ENCODE measurements around the gene MAST2. TPM values are rescaled to one million over a fixed set of nuclear protein-coding genes. Genes with fewer than 3 reads are reported as not detected.
"Not testable (repeated sequence)": the region's sequence is repeated elsewhere in the genome, so short reads cannot be mapped to it uniquely, and the experiment has no call there.

Gene MAST2
- total and polyA plus RNA-seq, 2 donors = 40.0 to 53.0 TPM

DNA sequence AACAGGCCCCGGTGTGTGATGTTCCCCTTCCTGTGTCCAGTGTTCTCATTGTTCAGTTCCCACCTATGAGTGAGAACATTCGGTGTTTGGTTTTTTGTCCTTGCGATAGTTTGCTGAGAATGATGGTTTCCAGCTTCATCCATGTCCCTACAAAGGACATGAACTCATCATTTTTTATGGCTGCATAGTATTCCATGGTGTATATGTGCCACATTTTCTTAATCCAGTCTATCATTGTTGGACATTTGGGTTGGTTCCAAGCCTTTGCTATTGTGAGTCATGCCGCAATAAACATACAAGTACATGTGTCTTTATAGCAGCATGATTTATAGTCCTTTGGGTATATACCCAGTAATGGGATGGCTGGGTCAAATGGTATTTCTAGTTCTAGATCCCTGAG, 158.5 kb downstream of the MAST2 start:
- DNase-seq (ENCODE audit: extremely low spot score); H3K27ac ChIP-seq (ENCODE audit: low read depth); H3K36me3 ChIP-seq (ENCODE audit: insufficient read depth); H3K4me3 ChIP-seq (ENCODE audit: low read depth, low read length); H3K4me1 ChIP-seq (ENCODE audit: insufficient read depth): not testable (repeated sequence)
- WGBS = 97% methylated on average over 4 of the region's 4 CpGs

DNA sequence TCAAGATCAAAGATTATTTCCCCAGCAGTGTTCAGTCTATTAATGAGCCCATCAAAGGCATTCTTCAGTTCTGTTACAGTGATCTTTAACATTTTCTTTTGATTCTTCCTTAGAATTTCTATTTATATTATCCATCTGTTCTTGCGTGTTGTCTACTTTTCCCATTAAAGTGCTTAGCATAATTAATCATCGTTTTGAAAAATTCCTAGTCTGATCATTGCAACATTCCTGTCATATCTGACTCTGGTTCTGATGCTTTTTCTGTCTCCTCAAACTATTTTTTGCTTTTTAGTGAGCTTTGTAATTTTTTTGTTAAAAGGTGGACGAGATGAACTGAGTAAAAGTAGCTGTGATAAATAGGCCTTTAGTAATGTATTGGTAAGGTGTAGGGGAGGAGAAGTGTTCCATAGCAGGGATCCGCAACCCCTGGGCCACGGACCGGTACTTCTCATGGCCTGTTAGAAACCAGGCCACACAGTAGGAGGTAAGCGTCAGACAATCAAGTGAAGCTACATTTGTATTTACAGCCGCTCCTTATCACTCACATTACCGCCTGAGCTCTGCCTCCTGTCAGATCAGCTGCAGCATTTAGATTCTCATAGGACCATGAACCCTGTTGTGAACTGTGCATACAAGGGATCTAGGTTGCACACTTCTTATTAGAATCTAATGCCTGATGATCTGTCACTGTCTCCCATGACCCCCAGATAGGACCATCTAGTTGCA, 165.7 kb downstream of the MAST2 start:
- H3K27ac ChIP-seq (ENCODE audit: low read depth) = no peak overlapping the region
- WGBS = 79% methylated on average over 9 of the region's 9 CpGs

GRCh38 chr1:45969866-45970265, 166.5 kb downstream of the MAST2 start:
- Histone ChIP-seq H3K27ac (ENCODE audit: low read depth) (no peak overlapping the region), H3K4me3 (ENCODE audit: low read depth, low read length) (no peak overlapping the region), H3K36me3 (ENCODE audit: insufficient read depth) (no peaks in the 10 kb centered on the region), H3K4me1 (ENCODE audit: insufficient read depth) (no peaks in the 10 kb centered on the region)
- 61% methylated on average over 3 of the region's 3 CpGs for WGBS
- DNase-seq (ENCODE audit: extremely low spot score) = no peak

More for the DNA sequence above, 165.7 kb downstream of the MAST2 start:
- no peak for DNase-seq (ENCODE audit: extremely low spot score)
- Histone ChIP-seq H3K4me3 (ENCODE audit: low read depth, low read length) (no peak overlapping the region), H3K36me3 (ENCODE audit: insufficient read depth) (no peaks in the 10 kb centered on the region), H3K4me1 (ENCODE audit: insufficient read depth) (no peaks in the 10 kb centered on the region)

GRCh38 chr1:45971335-45971734, 167.9 kb downstream of the MAST2 start:
- DNase-seq (ENCODE audit: extremely low spot score) = no peak
- 98% methylated on average over 3 of the region's 3 CpGs for WGBS
- no peak overlapping the region for H3K27ac ChIP-seq (ENCODE audit: low read depth)
- H3K4me1 ChIP-seq (ENCODE audit: insufficient read depth) = no peaks in the 10 kb centered on the region
- no peaks in the 10 kb centered on the region for H3K36me3 ChIP-seq (ENCODE audit: insufficient read depth)
- H3K4me3 ChIP-seq (ENCODE audit: low read depth, low read length) = no peak overlapping the region

DNA sequence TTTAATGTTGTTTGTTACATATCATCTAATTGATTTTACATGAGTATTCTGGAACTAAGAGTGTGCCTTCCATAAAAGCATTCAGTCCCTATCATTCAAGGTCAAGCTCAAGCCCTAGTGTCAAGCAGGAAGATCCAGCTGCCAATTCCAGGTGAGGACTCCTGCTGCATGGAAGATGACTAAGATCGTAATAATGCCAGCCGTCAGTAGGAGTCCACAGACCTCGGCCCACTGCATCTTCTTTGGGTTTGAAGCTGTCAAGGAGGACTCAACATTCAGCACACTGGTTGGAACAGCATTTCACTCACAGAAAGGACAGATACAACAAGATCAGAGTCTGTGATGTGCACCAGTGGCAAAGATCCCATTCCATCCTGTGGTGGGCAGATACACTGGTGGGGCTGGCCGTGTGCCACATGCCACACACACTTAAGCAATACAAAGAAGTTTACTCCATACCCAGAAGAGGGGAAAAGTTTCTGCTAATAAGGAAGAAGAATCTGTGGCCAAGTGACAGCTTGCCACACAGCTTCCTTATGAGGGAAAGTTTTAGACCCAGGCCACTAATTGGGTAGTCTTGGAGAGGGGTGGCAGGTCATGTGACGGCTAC, 168.6 kb downstream of the MAST2 start:
- Histone ChIP-seq H3K27ac (ENCODE audit: low read depth) (no peak overlapping the region), H3K36me3 (ENCODE audit: insufficient read depth) (no peaks in the 10 kb centered on the region), H3K4me1 (ENCODE audit: insufficient read depth) (no peaks in the 10 kb centered on the region), H3K4me3 (ENCODE audit: low read depth, low read length) (no peak overlapping the region)
- no peak for DNase-seq (ENCODE audit: extremely low spot score)
- WGBS = 97% methylated on average over 5 of the region's 5 CpGs

DNA sequence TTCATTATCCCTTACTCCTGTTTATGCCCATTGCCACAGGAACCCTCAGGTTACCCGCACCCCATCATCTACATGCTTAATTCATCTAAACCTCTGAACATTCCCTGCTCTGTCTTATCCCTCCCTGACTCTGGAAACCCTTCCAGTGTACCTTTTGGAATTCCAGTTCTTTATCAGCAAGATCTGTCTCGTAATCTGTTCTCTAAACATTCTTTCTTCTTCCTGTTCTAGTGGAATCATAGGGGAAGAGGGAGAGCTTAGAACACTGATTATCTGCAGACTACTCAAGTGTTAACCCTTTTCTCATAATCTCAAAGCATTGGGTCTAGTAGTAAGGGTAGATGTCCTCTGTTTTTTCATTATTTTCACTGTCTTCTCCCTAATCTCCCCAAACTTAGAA, 169.2 kb downstream of the MAST2 start:
- WGBS = 83% methylated on average over 2 of the region's 2 CpGs
- DNase-seq (ENCODE audit: extremely low spot score) = no peak
- H3K27ac ChIP-seq (ENCODE audit: low read depth) = no peak overlapping the region

GRCh38 chr1:45973121-45973520, 169.7 kb downstream of the MAST2 start:
- Histone ChIP-seq H3K27ac (ENCODE audit: low read depth) (no peak overlapping the region), H3K4me1 (ENCODE audit: insufficient read depth) (no peaks in the 10 kb centered on the region), H3K36me3 (ENCODE audit: insufficient read depth) (no peaks in the 10 kb centered on the region), H3K4me3 (ENCODE audit: low read depth, low read length) (no peak overlapping the region)
- 96% methylated on average over 3 of the region's 3 CpGs for WGBS
- no peak for DNase-seq (ENCODE audit: extremely low spot score)

More for the DNA sequence above, 169.2 kb downstream of the MAST2 start:
- Histone ChIP-seq H3K36me3 (ENCODE audit: insufficient read depth) (no peaks in the 10 kb centered on the region), H3K4me3 (ENCODE audit: low read depth, low read length) (no peak overlapping the region), H3K4me1 (ENCODE audit: insufficient read depth) (no peaks in the 10 kb centered on the region)

GRCh38 chr1:45974541-45975269, 171.3 kb downstream of the MAST2 start:
- no peaks in the 10 kb centered on the region for H3K36me3 ChIP-seq (ENCODE audit: insufficient read depth)
- H3K4me3 ChIP-seq (ENCODE audit: low read depth, low read length) = no peak overlapping the region
- no peak overlapping the region for H3K27ac ChIP-seq (ENCODE audit: low read depth)
- 98% methylated on average over 1 of the region's 1 CpG for WGBS
- peaks cover 1% of the 10 kb centered on the region for H3K4me1 ChIP-seq (ENCODE audit: insufficient read depth)
- peak; percentile 33 for DNase-seq (ENCODE audit: extremely low spot score)

GRCh38 chr1:45976623-45977022, 173.2 kb downstream of the MAST2 start:
- Histone ChIP-seq H3K4me3 (ENCODE audit: low read depth, low read length) (no peak overlapping the region), H3K4me1 (ENCODE audit: insufficient read depth) (peaks cover 1% of the 10 kb centered on the region), H3K27ac (ENCODE audit: low read depth) (no peak overlapping the region), H3K36me3 (ENCODE audit: insufficient read depth) (no peaks in the 10 kb centered on the region)
- no peak for DNase-seq (ENCODE audit: extremely low spot score)
- WGBS = 75% methylated on average over 3 of the region's 3 CpGs

DNA sequence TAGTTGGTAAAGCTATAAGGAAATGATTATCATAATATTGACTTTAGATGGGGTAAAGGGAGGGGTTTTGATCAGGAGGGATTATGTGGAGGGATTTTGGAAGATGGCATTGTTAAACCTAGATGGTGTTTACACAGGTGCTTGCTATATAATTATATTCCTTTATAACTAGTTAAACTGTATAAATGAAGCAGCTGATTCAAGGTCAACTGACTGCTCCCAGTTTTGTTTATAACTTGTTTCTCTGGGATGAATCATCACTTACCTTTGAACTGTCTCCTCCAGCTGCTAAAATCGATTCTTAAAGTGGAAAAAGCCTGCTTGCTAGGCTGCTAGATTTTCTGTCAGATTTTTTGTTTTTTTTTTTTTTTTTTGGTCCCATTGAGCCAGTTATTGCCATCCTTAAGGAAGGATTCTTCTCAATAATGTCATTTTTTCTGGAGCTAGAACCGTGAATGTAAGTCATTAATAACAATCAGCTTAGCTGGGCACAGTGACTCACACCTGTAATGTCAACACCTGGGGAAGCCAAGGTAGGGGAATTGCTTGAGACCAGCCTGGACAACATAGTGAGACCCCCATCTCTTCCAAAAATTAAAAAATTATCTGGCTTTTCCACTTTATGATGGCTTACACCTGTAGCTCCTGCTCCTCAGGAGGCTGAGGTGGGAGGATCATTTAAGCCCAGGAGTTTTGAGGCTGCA, 175.8 kb downstream of the MAST2 start:
- Histone ChIP-seq H3K4me1 (ENCODE audit: insufficient read depth) (peaks cover 1% of the 10 kb centered on the region), H3K36me3 (ENCODE audit: insufficient read depth) (no peaks in the 10 kb centered on the region), H3K27ac (ENCODE audit: low read depth) (no peak overlapping the region), H3K4me3 (ENCODE audit: low read depth, low read length) (no peak overlapping the region)
- WGBS = 52% methylated on average over 2 of the region's 2 CpGs
- no peak for DNase-seq (ENCODE audit: extremely low spot score)

GRCh38 chr1:45979778-45980176, 176.4 kb downstream of the MAST2 start:
- H3K27ac ChIP-seq (ENCODE audit: low read depth) = no peak overlapping the region
- 93% methylated on average over 5 of the region's 5 CpGs for WGBS
- no peaks in the 10 kb centered on the region for H3K36me3 ChIP-seq (ENCODE audit: insufficient read depth)
- H3K4me3 ChIP-seq (ENCODE audit: low read depth, low read length) = no peak overlapping the region
- no peak for DNase-seq (ENCODE audit: extremely low spot score)
- H3K4me1 ChIP-seq (ENCODE audit: insufficient read depth) = peaks cover 1% of the 10 kb centered on the region

GRCh38 chr1:45982359-45982758, 178.9 kb downstream of the MAST2 start:
- no peak overlapping the region for H3K4me3 ChIP-seq (ENCODE audit: low read depth, low read length)

DNA sequence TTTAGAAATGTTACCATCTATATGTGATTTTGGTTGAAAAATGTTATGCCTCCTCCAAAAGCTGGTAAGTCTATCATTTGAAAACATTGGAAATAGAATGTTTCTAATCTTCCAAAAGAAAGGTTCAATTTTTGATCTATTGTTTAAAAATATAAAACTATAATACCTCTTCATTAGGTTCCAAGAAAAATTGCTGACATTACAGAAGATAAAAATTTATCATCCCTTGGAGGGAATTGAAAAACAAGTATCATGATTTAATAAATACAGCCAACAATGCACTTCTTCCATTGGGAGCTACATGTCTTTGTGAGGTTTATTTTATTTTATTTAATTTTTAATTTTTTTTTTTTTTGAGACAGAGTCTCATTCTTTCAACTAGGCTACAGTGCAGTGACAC, 180.6 kb downstream of the MAST2 start:
- no peaks in the 10 kb centered on the region for H3K36me3 ChIP-seq (ENCODE audit: insufficient read depth)
- H3K4me3 ChIP-seq (ENCODE audit: low read depth, low read length) = no peak overlapping the region
- no peak overlapping the region for H3K27ac ChIP-seq (ENCODE audit: low read depth)
- no peak for DNase-seq (ENCODE audit: extremely low spot score)
- H3K4me1 ChIP-seq (ENCODE audit: insufficient read depth) = peaks cover 1% of the 10 kb centered on the region

More at GRCh38 chr1:45982359-45982758, 178.9 kb downstream of the MAST2 start:
- peaks cover 1% of the 10 kb centered on the region for H3K4me1 ChIP-seq (ENCODE audit: insufficient read depth)
- 89% methylated on average over 2 of the region's 2 CpGs for WGBS
- no peaks in the 10 kb centered on the region for H3K36me3 ChIP-seq (ENCODE audit: insufficient read depth)
- no peak for DNase-seq (ENCODE audit: extremely low spot score)
- no peak overlapping the region for H3K27ac ChIP-seq (ENCODE audit: low read depth)

Data from urinary bladder (tissue), 4 donors.